Neural cell (in vitro differentiated cells): Measurements from ENCODE around the gene SLC2A8.

Source experiments
- CTCF ChIP-seq: fragments of 450-650 bp; IDR thresholded peaks from 2 replicates; pipeline ENCODE4 v1.5.1; 2014; ENCODE audit warnings: antibody characterized with exemption, mild to moderate bottlenecking, moderate library complexity; ENCODE audit not compliant: poor library complexity, severe bottlenecking
- EP300 ChIP-seq: fragments of 450-650 bp; conservative IDR thresholded peaks from 2 replicates; pipeline ENCODE4 v1.6.1; 2014; ENCODE audit warnings: antibody characterized with exemption, mild to moderate bottlenecking, moderate library complexity; ENCODE audit not compliant: poor library complexity, severe bottlenecking
- EZH2 ChIP-seq: fragments of 200-600, 300-800 bp; shearing (Covaris generic), sonication (generic); IDR thresholded peaks from 2 replicates; pipeline ENCODE4 v1.6.1; 2014; ENCODE audit warnings: antibody characterized with exemption, low read length, borderline replicate concordance, mild to moderate bottlenecking; ENCODE audit not compliant: insufficient read depth, poor library complexity, severe bottlenecking
- MXI1 ChIP-seq: fragments of 450-650 bp; conservative IDR thresholded peaks from 2 replicates; pipeline ENCODE4 v1.6.1; 2014; ENCODE audit warnings: antibody characterized with exemption, mild to moderate bottlenecking; ENCODE audit not compliant: poor library complexity, severe bottlenecking
- POLR2AphosphoS5 ChIP-seq: IDR thresholded peaks from 2 replicates; pipeline ENCODE4 v1.6.1; 2012
- RAD21 ChIP-seq: fragments of 450-650 bp; conservative IDR thresholded peaks from 2 replicates; pipeline ENCODE4 v1.6.1; 2014; ENCODE audit warnings: antibody characterized with exemption, mild to moderate bottlenecking, moderate library complexity
- REST ChIP-seq: IDR thresholded peaks from 2 replicates; pipeline ENCODE4 v1.6.1; 2012; ENCODE audit warnings: borderline replicate concordance
- SMC3 ChIP-seq: fragments of 450-650 bp; conservative IDR thresholded peaks from 2 replicates; pipeline ENCODE4 v1.6.1; 2014; ENCODE audit warnings: antibody characterized with exemption, mild to moderate bottlenecking, moderate library complexity; ENCODE audit not compliant: poor library complexity
- TAF1 ChIP-seq: IDR thresholded peaks from 2 replicates; pipeline ENCODE4 v1.6.1; 2012; ENCODE audit warnings: low read depth

- TF ChIP-seq CTCF (no peak), POLR2AphosphoS5 (no peak), RAD21 (no peak), EP300 (no peak), EZH2 (no peak), TAF1 (no peak), REST (no peak), MXI1 (no peak), SMC3 (no peak)
Observed at GRCh38 chr9:127403507-127404192, 6.7 kb downstream of the SLC2A8 start.
